NCI-H2107 treated with DMSO at 0.1 percent for 48 hours (cell line): Measurements from ENCODE around the gene POLR3C.
A peak's percentile ranks its signal among the peaks of the same experiment; 100 is the strongest.
"Not testable (repeated sequence)": the region's sequence is repeated elsewhere in the genome, so short reads cannot be mapped to it uniquely, and the experiment has no call there.

Experiments used
- DNase-seq: peaks from one replicate; lab custom pipeline; 2025; ENCODE audit not compliant: unreplicated experiment; lab: John Stamatoyannopoulos, UW

The POLR3C gene

GRCh38 chr1:145818095-145818494 is 5.9 kb upstream of the POLR3C start:
- not testable (repeated sequence) for DNase-seq

- not testable (repeated sequence) for DNase-seq
Measured at GRCh38 chr1:145822779-145823331, 1.1 kb upstream of the POLR3C start.

- DNase-seq: no peak
Measured at GRCh38 chr1:145824499-145824842, 471 bp downstream of the POLR3C start.

GRCh38 chr1:145826030-145826429 is 2.0 kb downstream of the POLR3C start:
- no peak for DNase-seq

GRCh38 chr1:145827966-145828365 is 4.0 kb downstream of the POLR3C start:
- DNase-seq: no peak

- no peak for DNase-seq
Measured at GRCh38 chr1:145828367-145829026, 4.5 kb downstream of the POLR3C start.

- not testable (repeated sequence) for DNase-seq
Measured at GRCh38 chr1:145830810-145831209, 6.8 kb downstream of the POLR3C start.

- DNase-seq: no peak
Measured at GRCh38 chr1:145837656-145838055, 13.7 kb downstream of the POLR3C start.

- no peak for DNase-seq
Measured at GRCh38 chr1:145843031-145843430, 19.0 kb downstream of the POLR3C start.

- DNase-seq: peak; percentile 82
Measured at GRCh38 chr1:145845144-145845513, 21.1 kb downstream of the POLR3C start.

GRCh38 chr1:145845514-145846161 is 21.6 kb downstream of the POLR3C start, which contains the start of gene NUDT17:
NUDT17 (plus strand) TSS chr1:145845630; CDS start chr1:145845641, 11 bp downstream.
- DNase-seq: peak; percentile 82

GRCh38 chr1:145846201-145846612 is 22.2 kb downstream of the POLR3C start:
- DNase-seq: no peak

- no peak for DNase-seq
Measured at GRCh38 chr1:145847827-145848226, 23.8 kb downstream of the POLR3C start.

GRCh38 chr1:145849356-145850160 is 25.6 kb downstream of the POLR3C start:
- DNase-seq: no peak

- no peak for DNase-seq
Measured at GRCh38 chr1:145855426-145855948, 31.5 kb downstream of the POLR3C start.

GRCh38 chr1:145857170-145857569 is 33.2 kb downstream of the POLR3C start:
- DNase-seq: no peak

GRCh38 chr1:145858238-145858900 is 34.4 kb downstream of the POLR3C start:
- no peak for DNase-seq

- peak; percentile 86 for DNase-seq
Measured at GRCh38 chr1:145858901-145859490, 35.0 kb downstream of the POLR3C start, which contains the start of gene PIAS3. PIAS3 (minus strand) TSS chr1:145859081; CDS start chr1:145858990, 91 bp downstream.

- DNase-seq: peak; percentile 75
Measured at GRCh38 chr1:145859491-145860023, 35.6 kb downstream of the POLR3C start.
